ENCODE data around the gene ARHGAP12. TPM values are rescaled to one million over a fixed set of nuclear protein-coding genes. Genes with fewer than 3 reads are reported as not detected.
A peak's percentile ranks its signal among the peaks of the same experiment; 100 is the strongest.

ARHGAP12 gene, protein sequence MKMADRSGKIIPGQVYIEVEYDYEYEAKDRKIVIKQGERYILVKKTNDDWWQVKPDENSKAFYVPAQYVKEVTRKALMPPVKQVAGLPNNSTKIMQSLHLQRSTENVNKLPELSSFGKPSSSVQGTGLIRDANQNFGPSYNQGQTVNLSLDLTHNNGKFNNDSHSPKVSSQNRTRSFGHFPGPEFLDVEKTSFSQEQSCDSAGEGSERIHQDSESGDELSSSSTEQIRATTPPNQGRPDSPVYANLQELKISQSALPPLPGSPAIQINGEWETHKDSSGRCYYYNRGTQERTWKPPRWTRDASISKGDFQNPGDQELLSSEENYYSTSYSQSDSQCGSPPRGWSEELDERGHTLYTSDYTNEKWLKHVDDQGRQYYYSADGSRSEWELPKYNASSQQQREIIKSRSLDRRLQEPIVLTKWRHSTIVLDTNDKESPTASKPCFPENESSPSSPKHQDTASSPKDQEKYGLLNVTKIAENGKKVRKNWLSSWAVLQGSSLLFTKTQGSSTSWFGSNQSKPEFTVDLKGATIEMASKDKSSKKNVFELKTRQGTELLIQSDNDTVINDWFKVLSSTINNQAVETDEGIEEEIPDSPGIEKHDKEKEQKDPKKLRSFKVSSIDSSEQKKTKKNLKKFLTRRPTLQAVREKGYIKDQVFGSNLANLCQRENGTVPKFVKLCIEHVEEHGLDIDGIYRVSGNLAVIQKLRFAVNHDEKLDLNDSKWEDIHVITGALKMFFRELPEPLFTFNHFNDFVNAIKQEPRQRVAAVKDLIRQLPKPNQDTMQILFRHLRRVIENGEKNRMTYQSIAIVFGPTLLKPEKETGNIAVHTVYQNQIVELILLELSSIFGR
- total RNA-seq (10 to 100 TPM; 23.1 to 66.0 TPM), polyA plus RNA-seq (10 to 100 TPM in 1 of 2 donors, 1 to 10 TPM in 1; 8.6 to 31.0 TPM)
- long read RNA-seq, donor 1, partial matches to known transcripts = 5 of 6 reads
- long read RNA-seq, donor 1, other reads (novel, unspliced or antisense) = 0 of 6 reads
- long read RNA-seq, donor 2, partial matches to known transcripts = 0 of 1 reads
- long read RNA-seq, donor 2, other reads (novel, unspliced or antisense) = 0 of 1 reads
- long read RNA-seq, donor 3 = 0 reads
- long read RNA-seq, donor 4 = 0 reads
- long read RNA-seq, donor 5, full-length matches to known transcripts = 1 of 1 reads
- long read RNA-seq, donor 5, partial matches to known transcripts = 0 of 1 reads
- long read RNA-seq, donor 5, other reads (novel, unspliced or antisense) = 0 of 1 reads

DNA sequence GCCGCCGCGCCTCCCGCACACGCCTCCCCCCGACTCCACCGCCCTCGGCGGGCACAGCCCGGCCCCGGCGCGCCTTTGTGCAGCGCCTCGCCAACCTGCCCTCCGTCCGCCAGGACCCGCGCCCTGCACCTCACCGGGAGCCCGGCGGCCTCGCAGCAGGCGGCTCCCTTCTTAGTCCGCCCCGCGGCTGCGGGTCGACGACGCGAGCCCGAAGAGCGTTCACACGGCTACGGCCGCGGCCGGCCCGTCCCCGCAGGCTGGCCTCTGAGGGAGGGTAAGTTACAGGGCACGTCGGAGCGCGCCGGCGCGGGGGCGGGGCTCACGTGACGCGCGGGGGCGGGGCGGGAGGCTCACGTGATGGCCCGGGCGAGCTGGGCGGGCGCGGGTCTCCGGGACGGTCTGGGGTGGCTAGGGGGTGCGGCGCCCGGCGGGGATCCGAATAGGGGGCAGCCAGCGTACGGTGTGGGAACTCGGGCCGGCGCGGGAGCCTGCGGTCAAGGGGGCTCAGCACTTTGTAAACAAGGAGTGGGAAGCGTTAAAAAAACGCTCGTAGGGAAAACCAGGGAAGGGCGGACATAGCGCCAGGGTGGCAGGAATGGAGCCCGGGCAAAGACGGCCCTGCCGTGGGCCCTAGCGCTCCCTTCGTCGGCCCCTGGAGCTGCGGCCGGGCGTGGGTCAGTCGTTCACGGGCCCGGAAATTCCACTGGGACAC is at the start of gene ARHGAP12:
ARHGAP12 (minus strand) TSS at position 283 of the 712 bp plus-strand sequence. CDS start 19,976 bp downstream, outside the sequence.
- Histone ChIP-seq H3K4me1 (ENCODE audit: control insufficient read depth in 5 of 5, insufficient read depth in 5 of 5, low read length in 5 of 5) (peaks cover 0 to 28% (median 4%) of the 10 kb centered on the region in 5 donors), H3K27me3 (ENCODE audit: control insufficient read depth in 3 of 3, insufficient read depth in 3 of 3, low read length in 2 of 3) (no peaks in the 10 kb centered on the region), H3K9me3 (ENCODE audit: control insufficient read depth in 4 of 4, insufficient read depth in 3 of 4, low read length in 3 of 4) (no peaks in the 10 kb centered on the region), H3K9ac (ENCODE audit: insufficient read depth in 1 of 2, low read length in 2 of 2) (peak within 1 kb of the TSS in 1 of 2 donors; percentile 72), H3K4me3 (peak within 1 kb of the TSS; percentile 71), H3K36me3 (ENCODE audit: control insufficient read depth in 4 of 4, insufficient read depth in 4 of 4, low read length in 4 of 4) (no peaks in the 10 kb centered on the region), H3K27ac (ENCODE audit: low read depth in 1 of 2, low read length in 1 of 2) (peak within 1 kb of the TSS; percentile 91 to 99)
- 0 to 1% methylated on average over 68 to 92 of the region's 92 CpGs for WGBS, 2 donors
- TF ChIP-seq, protein P1, sequence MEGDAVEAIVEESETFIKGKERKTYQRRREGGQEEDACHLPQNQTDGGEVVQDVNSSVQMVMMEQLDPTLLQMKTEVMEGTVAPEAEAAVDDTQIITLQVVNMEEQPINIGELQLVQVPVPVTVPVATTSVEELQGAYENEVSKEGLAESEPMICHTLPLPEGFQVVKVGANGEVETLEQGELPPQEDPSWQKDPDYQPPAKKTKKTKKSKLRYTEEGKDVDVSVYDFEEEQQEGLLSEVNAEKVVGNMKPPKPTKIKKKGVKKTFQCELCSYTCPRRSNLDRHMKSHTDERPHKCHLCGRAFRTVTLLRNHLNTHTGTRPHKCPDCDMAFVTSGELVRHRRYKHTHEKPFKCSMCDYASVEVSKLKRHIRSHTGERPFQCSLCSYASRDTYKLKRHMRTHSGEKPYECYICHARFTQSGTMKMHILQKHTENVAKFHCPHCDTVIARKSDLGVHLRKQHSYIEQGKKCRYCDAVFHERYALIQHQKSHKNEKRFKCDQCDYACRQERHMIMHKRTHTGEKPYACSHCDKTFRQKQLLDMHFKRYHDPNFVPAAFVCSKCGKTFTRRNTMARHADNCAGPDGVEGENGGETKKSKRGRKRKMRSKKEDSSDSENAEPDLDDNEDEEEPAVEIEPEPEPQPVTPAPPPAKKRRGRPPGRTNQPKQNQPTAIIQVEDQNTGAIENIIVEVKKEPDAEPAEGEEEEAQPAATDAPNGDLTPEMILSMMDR (IDR thresholded peaks at IDR 0.05; ENCODE audit: control extremely low read depth, extremely low read depth) = no peak
- DNase-seq (peak; percentile 92 to 94 (median 93)), ATAC-seq (ENCODE audit: insufficient read depth, low FRiP score) (peak; percentile 91)

DNA sequence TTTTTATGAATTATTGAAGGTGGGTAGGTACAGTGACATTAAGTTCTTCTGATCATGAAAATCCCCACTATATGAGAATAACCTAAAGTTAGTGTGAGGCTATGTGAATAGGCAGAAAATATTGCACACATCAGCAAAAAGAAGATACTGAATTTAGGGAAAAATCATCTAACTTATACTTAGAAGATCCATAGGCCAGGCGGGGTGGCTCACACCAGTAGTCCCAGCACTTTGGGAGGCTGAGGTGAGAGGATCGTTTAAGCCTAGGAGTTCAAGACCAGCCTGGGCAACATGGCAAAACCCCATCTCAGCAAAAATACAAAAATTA is 49.5 kb upstream of the ARHGAP12 start:
- no peak overlapping the region for H3K9ac ChIP-seq (ENCODE audit: insufficient read depth in 1 of 2, low read length in 2 of 2)
- no peaks in the 10 kb centered on the region for H3K27me3 ChIP-seq (ENCODE audit: control insufficient read depth in 3 of 3, insufficient read depth in 3 of 3, low read length in 2 of 3)
- no peaks in the 10 kb centered on the region for H3K36me3 ChIP-seq (ENCODE audit: control insufficient read depth in 4 of 4, insufficient read depth in 4 of 4, low read length in 4 of 4)
- DNase-seq (no peak), ATAC-seq (ENCODE audit: insufficient read depth, low FRiP score) (no peak)
- H3K9me3 ChIP-seq (ENCODE audit: control insufficient read depth in 4 of 4, insufficient read depth in 3 of 4, low read length in 3 of 4) = no peaks in the 10 kb centered on the region
- WGBS, 2 donors = 62 to 65% methylated on average over 2 of the region's 2 CpGs
- H3K4me3 ChIP-seq = no peak overlapping the region
- H3K4me1 ChIP-seq (ENCODE audit: control insufficient read depth in 5 of 5, insufficient read depth in 5 of 5, low read length in 5 of 5) = peaks cover 0 to 3% (median 0%) of the 10 kb centered on the region in 5 donors
- peak overlapping the region in 1 of 2 donors; percentile 24 for H3K27ac ChIP-seq (ENCODE audit: low read depth in 1 of 2, low read length in 1 of 2)
- TF ChIP-seq, protein P1 (IDR thresholded peaks at IDR 0.05; ENCODE audit: control extremely low read depth, extremely low read depth) = no peak

DNA sequence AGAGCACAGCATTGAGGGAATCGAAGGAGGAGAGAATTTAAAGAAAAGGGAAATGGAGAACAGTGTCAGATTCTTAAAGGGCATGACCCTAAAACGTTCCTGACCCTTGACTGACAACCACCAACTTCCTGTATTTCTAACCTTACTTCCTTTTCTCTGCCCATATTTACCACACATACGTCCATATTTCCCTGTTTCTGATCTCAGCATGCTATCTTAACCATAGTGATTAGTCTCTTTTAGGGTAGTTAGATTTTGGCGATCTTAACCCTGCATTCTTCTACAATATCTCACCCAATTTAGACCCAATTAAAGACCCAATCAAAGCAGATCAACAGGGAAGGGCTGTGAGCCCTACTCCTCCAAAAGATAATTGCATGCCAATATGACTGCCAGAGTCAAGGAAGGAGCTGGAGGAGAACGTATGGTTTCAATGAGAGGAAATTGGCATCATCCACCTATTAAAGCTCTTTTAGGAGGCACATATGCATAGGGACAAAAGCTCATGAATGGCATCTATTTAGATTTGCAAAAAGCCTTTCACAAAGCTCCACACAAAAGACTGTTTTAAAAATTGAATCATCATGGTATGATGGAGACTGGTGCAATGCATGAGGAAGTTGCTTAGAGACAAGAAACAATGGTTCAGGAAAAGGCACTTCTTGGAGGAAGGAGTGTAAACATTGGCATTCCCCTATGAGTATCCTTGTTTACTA is 49.0 kb upstream of the ARHGAP12 start:
- peak overlapping the region in 1 of 2 donors; percentile 26 for H3K27ac ChIP-seq (ENCODE audit: low read depth in 1 of 2, low read length in 1 of 2)
- DNase-seq (peak in 2 of 3 donors; percentile 9 to 13), ATAC-seq (ENCODE audit: insufficient read depth, low FRiP score) (peak; percentile 76)

More for the DNA sequence above, 49.0 kb upstream of the ARHGAP12 start:
- TF ChIP-seq, protein P1 (IDR thresholded peaks at IDR 0.05; ENCODE audit: control extremely low read depth, extremely low read depth) = no peak
- H3K27me3 ChIP-seq (ENCODE audit: control insufficient read depth in 3 of 3, insufficient read depth in 3 of 3, low read length in 2 of 3) = no peaks in the 10 kb centered on the region
- no peak overlapping the region for H3K4me3 ChIP-seq
- no peaks in the 10 kb centered on the region for H3K9me3 ChIP-seq (ENCODE audit: control insufficient read depth in 4 of 4, insufficient read depth in 3 of 4, low read length in 3 of 4)
- peaks cover 0 to 3% (median 0%) of the 10 kb centered on the region in 5 donors for H3K4me1 ChIP-seq (ENCODE audit: control insufficient read depth in 5 of 5, insufficient read depth in 5 of 5, low read length in 5 of 5)
- no peaks in the 10 kb centered on the region for H3K36me3 ChIP-seq (ENCODE audit: control insufficient read depth in 4 of 4, insufficient read depth in 4 of 4, low read length in 4 of 4)
- 19 to 44% methylated on average over 5 of the region's 5 CpGs for WGBS, 2 donors
- H3K9ac ChIP-seq (ENCODE audit: insufficient read depth in 1 of 2, low read length in 2 of 2) = no peak overlapping the region
